Tibial artery (tissue), 4 donors: Measurements from ENCODE around the gene PCDHGA8.
"Not testable (repeated sequence)": the region's sequence is repeated elsewhere in the genome, so short reads cannot be mapped to it uniquely, and the experiment has no call there.

Experiments
- DNase-seq, 2 donors: peaks; one replicate each; pipeline ENCODE4 v3.0.0-alpha.2; 2019
- H3K27ac ChIP-seq, 2 donors: fragments of 200-600 bp; sonication (generic) in 1 of 2; 1 replicate in 1 of 2; 2 replicates in 1 of 2; pipeline ENCODE4 v1.5.1; 2018 to 2019; ENCODE audit warnings: mild to moderate bottlenecking in 1 of 2
- H3K27me3 ChIP-seq, 2 donors: fragments of 200-600 bp; sonication (generic) in 1 of 2; one replicate each; pipeline versions ENCODE4 v1.5.1 to v1.6.0; 2016 to 2019
- H3K36me3 ChIP-seq, 3 donors: fragments of 200-600 bp; sonication (generic) in 2 of 3; one replicate each; pipeline ENCODE4 v1.5.1; 2016 to 2019; ENCODE audit warnings: mild to moderate bottlenecking in 2 of 3
- H3K4me1 ChIP-seq, 4 donors: fragments of 200-600 bp; sonication (generic) in 2 of 4; 1 replicate in 3 of 4; 2 replicates in 1 of 4; pipeline ENCODE4 v1.5.1; 2016 to 2019
- H3K4me3 ChIP-seq, 2 donors: fragments of 200-600 bp; sonication (generic) in 1 of 2; 1 replicate in 1 of 2; 2 replicates in 1 of 2; pipeline ENCODE4 v1.5.1; 2018 to 2019; ENCODE audit warnings: mild to moderate bottlenecking in 2 of 2
- H3K9me3 ChIP-seq, 3 donors: fragments of 200-600 bp; sonication (generic) in 1 of 3; one replicate each; pipeline ENCODE4 v1.5.1; 2016 to 2019
- CTCF ChIP-seq, 2 experiments: fragments of 200-600 bp in 1 of 2; fragments of 450-650 bp in 1 of 2; IDR thresholded peaks; one replicate each; pipeline ENCODE4 v1.5.1; 2017 to 2019; ENCODE audit warnings: antibody characterized with exemption in 2 of 2, mild to moderate bottlenecking in 1 of 2, moderate library complexity in 1 of 2
- intact Hi-C: fragments of 100-400 bp; cut with DNase I; formaldehyde crosslinking; loops from one replicate; pipeline ENCODE4 v1.15.0; 2023; ENCODE audit warnings: low total_unique reads

PCDHGA8 gene

GRCh38 chr5:141409598-141410306 is 17.3 kb downstream of the PCDHGA8 start:
- H3K36me3 ChIP-seq = peaks cover 8 to 65% (median 63%) of the 10 kb centered on the region in 3 donors
- H3K4me3 ChIP-seq = no peak overlapping the region
- intact Hi-C loops = loop anchor here (10.0 kb wide), 2 partner anchors 85 to 145 kb away; partner anchors contain the start of gene TAF7
- H3K9me3 ChIP-seq = peaks cover 27 to 98% (median 91%) of the 10 kb centered on the region in 3 donors
- H3K4me1 ChIP-seq = no peaks in the 10 kb centered on the region
- no peaks in the 10 kb centered on the region for H3K27me3 ChIP-seq
- no peak for DNase-seq
- no peak for TF ChIP-seq CTCF (IDR thresholded peaks at IDR 0.05)
- H3K27ac ChIP-seq = no peak overlapping the region

- H3K4me3 ChIP-seq = no peak overlapping the region
- no peaks in the 10 kb centered on the region for H3K4me1 ChIP-seq
- intact Hi-C loops = loop anchor here (10.0 kb wide), 2 partner anchors 87 to 143 kb away; partner anchors contain the start of gene TAF7
- DNase-seq = no peak
- no peak for TF ChIP-seq CTCF (IDR thresholded peaks at IDR 0.05)
- no peak overlapping the region for H3K27ac ChIP-seq
- H3K27me3 ChIP-seq = no peaks in the 10 kb centered on the region
- H3K36me3 ChIP-seq = peaks cover 5 to 66% (median 56%) of the 10 kb centered on the region in 3 donors
- peaks cover 27 to 97% (median 87%) of the 10 kb centered on the region in 3 donors for H3K9me3 ChIP-seq
These were observed 19.1 kb downstream of the PCDHGA8 start for GRCh38 chr5:141411575-141411974.

GRCh38 chr5:141412854-141413539 is 20.6 kb downstream of the PCDHGA8 start, which contains the start of gene PCDHGA10:
Gene PCDHGA10, plus strand, starts transcription at chr5:141412987. Its CDS starts 189 bp downstream, at chr5:141413176.
- H3K27ac ChIP-seq = no peak within 1 kb of the TSS
- peak; percentile 41 to 56 for DNase-seq
- no peaks in the 10 kb centered on the region for H3K4me1 ChIP-seq
- peaks cover 19 to 97% (median 86%) of the 10 kb centered on the region in 3 donors for H3K9me3 ChIP-seq
- H3K4me3 ChIP-seq = peak within 1 kb of the TSS; percentile 22 to 26
- TF ChIP-seq CTCF (IDR thresholded peaks at IDR 0.05) = peak; percentile 16 to 20
- H3K36me3 ChIP-seq = peaks cover 5 to 64% (median 62%) of the 10 kb centered on the region in 3 donors
- intact Hi-C loops = loop anchor here (10.0 kb wide), 2 partner anchors 88 to 142 kb away; partner anchors contain the start of gene TAF7
- H3K27me3 ChIP-seq = no peaks in the 10 kb centered on the region

GRCh38 chr5:141413540-141414069 is 21.2 kb downstream of the PCDHGA8 start:
- H3K27me3 ChIP-seq = no peaks in the 10 kb centered on the region
- peak overlapping the region; percentile 22 to 26 for H3K4me3 ChIP-seq
- H3K4me1 ChIP-seq = no peaks in the 10 kb centered on the region
- no peak for TF ChIP-seq CTCF (IDR thresholded peaks at IDR 0.05)
- intact Hi-C loops = loop anchor here (10.0 kb wide), 2 partner anchors 89 to 141 kb away; partner anchors contain the start of gene TAF7
- H3K9me3 ChIP-seq = peaks cover 18 to 97% (median 86%) of the 10 kb centered on the region in 3 donors
- H3K27ac ChIP-seq = no peak overlapping the region
- H3K36me3 ChIP-seq = peaks cover 5 to 70% (median 65%) of the 10 kb centered on the region in 3 donors
- no peak for DNase-seq

GRCh38 chr5:141414548-141415274 is 22.3 kb downstream of the PCDHGA8 start:
- H3K9me3 ChIP-seq = peaks cover 16 to 97% (median 86%) of the 10 kb centered on the region in 3 donors
- intact Hi-C loops = loop anchor here (10.0 kb wide), 2 partner anchors 90 to 140 kb away; partner anchors contain the start of gene TAF7
- H3K27me3 ChIP-seq, H3K27ac ChIP-seq, H3K4me3 ChIP-seq, DNase-seq, H3K4me1 ChIP-seq: not testable (repeated sequence)
- peaks cover 5 to 75% (median 66%) of the 10 kb centered on the region in 3 donors for H3K36me3 ChIP-seq

- H3K4me1 ChIP-seq, H3K4me3 ChIP-seq, H3K27ac ChIP-seq, H3K27me3 ChIP-seq, DNase-seq: not testable (repeated sequence)
- Histone ChIP-seq H3K36me3 (peaks cover 5 to 73% (median 66%) of the 10 kb centered on the region in 3 donors), H3K9me3 (peaks cover 21 to 97% (median 86%) of the 10 kb centered on the region in 3 donors)
- intact Hi-C loops = loop anchor here (10.0 kb wide), 2 partner anchors 90 to 140 kb away; partner anchors contain the start of gene TAF7
These were observed 22.8 kb downstream of the PCDHGA8 start for GRCh38 chr5:141415275-141415618.
